CD4-positive, alpha-beta T cell treated with Interleukin-15 for 1 hour (primary cell): Measurements from ENCODE around the gene HTR1D.

Experiments used
- DNase-seq: peaks from one replicate; pipeline ENCODE4 v3.0.0-alpha.2; 2020

The HTR1D gene

GRCh38 chr1:23149114-23149513 is 68.2 kb downstream of the HTR1D start:
- no peak for DNase-seq

GRCh38 chr1:23148084-23148483 is 69.2 kb downstream of the HTR1D start:
- DNase-seq: no peak
